DMS 273 (cell line): ENCODE data around the gene RGS5.
A peak's percentile ranks its signal among the peaks of the same experiment; 100 is the strongest.
"Not testable (repeated sequence)": the region's sequence is repeated elsewhere in the genome, so short reads cannot be mapped to it uniquely, and the experiment has no call there.

Experiments used
- DNase-seq: peaks from one replicate; lab custom pipeline; 2025; ENCODE audit not compliant: unreplicated experiment; lab: John Stamatoyannopoulos, UW

Gene RGS5

GRCh38 chr1:163202833-163203451 lies at the start of gene RGS5:
Gene RGS5 (minus strand): TSS chr1:163202916. CDS start chr1:163202835, 81 bp downstream.
- DNase-seq: no peak

GRCh38 chr1:163250382-163250974 lies 47.8 kb upstream of the RGS5 start:
- DNase-seq: no peak

- DNase-seq: no peak
Observed at GRCh38 chr1:163248064-163248463, 45.3 kb upstream of the RGS5 start.

GRCh38 chr1:163244648-163245047 lies 41.9 kb upstream of the RGS5 start:
- DNase-seq: not testable (repeated sequence)

- no peak for DNase-seq
Observed at GRCh38 chr1:163241746-163242145, 39.0 kb upstream of the RGS5 start.

GRCh38 chr1:163240705-163241104 lies 38.0 kb upstream of the RGS5 start:
- DNase-seq: no peak

GRCh38 chr1:163233643-163234042 lies 30.9 kb upstream of the RGS5 start:
- not testable (repeated sequence) for DNase-seq

GRCh38 chr1:163231385-163231784 lies 28.7 kb upstream of the RGS5 start:
- DNase-seq: no peak

GRCh38 chr1:163230827-163231226 lies 28.1 kb upstream of the RGS5 start:
- DNase-seq: no peak

- not testable (repeated sequence) for DNase-seq
Observed at GRCh38 chr1:163228271-163228670, 25.6 kb upstream of the RGS5 start.

GRCh38 chr1:163227126-163227525 lies 24.4 kb upstream of the RGS5 start:
- DNase-seq: no peak

- DNase-seq: no peak
Observed at GRCh38 chr1:163213626-163214025, 10.9 kb upstream of the RGS5 start.

- DNase-seq: no peak
Observed at GRCh38 chr1:163211667-163212066, 9.0 kb upstream of the RGS5 start.

- DNase-seq: no peak
Observed at GRCh38 chr1:163205513-163205912, 2.8 kb upstream of the RGS5 start.

GRCh38 chr1:163203561-163203960 lies 845 bp upstream of the RGS5 start:
- DNase-seq: no peak

- no peak for DNase-seq
Observed at GRCh38 chr1:163201906-163202305, 810 bp downstream of the RGS5 start.

GRCh38 chr1:163197022-163197421 lies 5.7 kb downstream of the RGS5 start:
- DNase-seq: no peak

- no peak for DNase-seq
Observed at GRCh38 chr1:163196449-163196787, 6.3 kb downstream of the RGS5 start.

- peak; percentile 54 for DNase-seq
Observed at GRCh38 chr1:163195728-163196448, 6.8 kb downstream of the RGS5 start.

- no peak for DNase-seq
Observed at GRCh38 chr1:163191301-163191700, 11.4 kb downstream of the RGS5 start.

- DNase-seq: peak; percentile 43
Observed at GRCh38 chr1:163188947-163189346, 13.8 kb downstream of the RGS5 start.

- DNase-seq: no peak
Observed at GRCh38 chr1:163187849-163188248, 14.9 kb downstream of the RGS5 start.
